K562 (cell line): ENCODE data around the gene HPX. TPM values are rescaled to one million over a fixed set of nuclear protein-coding genes. Genes with fewer than 3 reads are reported as not detected.

Experiments
- ATAC-seq: fragments of 200-7000 bp; cut with Tn5 transposase; 3 replicates; pipeline ENCODE4 v1.9.1; 2020; ENCODE audit warnings: moderate library complexity
- BruUV-seq: library from RNA; stranded (reverse); fragments of 400-500 nt; replicated peaks from 2 replicates; lab custom pipeline; 2021; lab: Mats Ljungman, UMichigan
- CTCF ChIA-PET: fragments of 300-600 bp; formaldehyde crosslinking; extraction: SDS; loops from one replicate; lab custom pipeline; 2021; ENCODE audit warnings: low intra/inter-chr PET ratio; lab: Yijun Ruan, JAX
- POLR2A ChIA-PET: fragments of 300-600, 350-650 bp; sonication (Branson Sonifier 250); formaldehyde crosslinking; extraction: SDS; loops from one replicate; lab custom pipeline; 2021; ENCODE audit warnings: antibody characterized with exemption, inconsistent platforms; lab: Yijun Ruan, JAX
- DNase-seq, 4 experiments: peaks; one replicate each; pipeline versions ENCODE4 v3.0.0 to v3.0.0-alpha.2; 2011 to 2018; ENCODE audit warnings: low spot score in 3 of 4, mixed read lengths in 3 of 4; ENCODE audit errors: extremely low read depth in 1 of 4
- FAIRE-seq: peaks from 2 replicates; lab custom pipeline; 2011; peaks lifted over from hg19 to GRCh38; lab: Jason Lieb, UNC
- H2AFZ ChIP-seq: 2 replicates; pipeline ENCODE4 v1.6.0; 2011; ENCODE audit warnings: low read depth, low read length, control low read depth, inconsistent platforms
- H3K27ac ChIP-seq: fragments of 200-600 bp; 3 replicates; pipeline ENCODE4 v1.8.0; 2011; ENCODE audit warnings: low read depth, mild to moderate bottlenecking, control low read depth, inconsistent platforms, low read length, moderate library complexity, mixed read lengths; ENCODE audit errors: extremely low read depth
- H3K27me3 ChIP-seq, 2 experiments: fragments of 300-600 bp in 1 of 2; 2 replicates in 1 of 2; 3 replicates in 1 of 2; pipeline versions ENCODE4 v1.6.0 to v1.8.0; 2011; ENCODE audit warnings: inconsistent platforms in 2 of 2, low read length in 2 of 2, mild to moderate bottlenecking in 1 of 2, mixed read lengths in 1 of 2, moderate library complexity in 1 of 2; ENCODE audit not compliant: control insufficient read depth in 2 of 2, insufficient read depth in 2 of 2
- H3K36me3 ChIP-seq: fragments of 300-600 bp; 3 replicates; pipeline ENCODE4 v1.8.0; 2011; ENCODE audit warnings: mild to moderate bottlenecking, low read length, inconsistent platforms; ENCODE audit not compliant: control insufficient read depth, insufficient read depth
- H3K4me1 ChIP-seq, 2 experiments: fragments of 200-600 bp in 1 of 2; replicated peaks in 1 of 2; 2 replicates in 1 of 2; 3 replicates in 1 of 2; pipeline versions ENCODE4 v1.5.1 to v1.8.0; 2011; ENCODE audit warnings: inconsistent platforms in 2 of 2, low read length in 2 of 2, mild to moderate bottlenecking in 1 of 2, mixed read lengths in 1 of 2, moderate library complexity in 1 of 2; ENCODE audit not compliant: control insufficient read depth in 2 of 2, insufficient read depth in 2 of 2
- H3K4me2 ChIP-seq: 2 replicates; pipeline ENCODE4 v1.6.1; 2011; ENCODE audit warnings: low read length, control low read depth, inconsistent platforms, mixed read lengths; ENCODE audit not compliant: insufficient read depth
- H3K4me3 ChIP-seq: fragments of 200-600 bp; sonication (generic), shearing (Covaris generic); 2 replicates; pipeline ENCODE4 v1.5.1; 2016; ENCODE audit warnings: control low read depth, inconsistent platforms
- H3K79me2 ChIP-seq: fragments of 200-600 bp; 3 replicates; pipeline ENCODE4 v1.8.0; 2011; ENCODE audit warnings: low read length, inconsistent platforms; ENCODE audit not compliant: control insufficient read depth, insufficient read depth
- H3K9ac ChIP-seq, 2 experiments: 2 replicates each; pipeline versions ENCODE4 v1.6.0 to v1.6.1; 2011; ENCODE audit warnings: low read depth in 2 of 2, low read length in 2 of 2, control low read depth in 1 of 2, inconsistent platforms in 1 of 2, mild to moderate bottlenecking in 1 of 2, mixed read lengths in 1 of 2; ENCODE audit not compliant: insufficient read depth in 1 of 2
- H3K9me1 ChIP-seq: one replicate; pipeline ENCODE4 v1.6.0; 2011; ENCODE audit warnings: inconsistent platforms, mild to moderate bottlenecking, low read length, moderate library complexity; ENCODE audit not compliant: control insufficient read depth, insufficient read depth
- H3K9me3 ChIP-seq: replicated peaks from 2 replicates; pipeline ENCODE4 v1.5.1; 2011; ENCODE audit warnings: low read depth, low read length, inconsistent platforms; ENCODE audit not compliant: control insufficient read depth, insufficient read depth
- H4K20me1 ChIP-seq: replicated peaks from 2 replicates; pipeline ENCODE4 v1.6.1; 2011; ENCODE audit warnings: low read length, inconsistent platforms, mixed read lengths; ENCODE audit not compliant: control insufficient read depth, insufficient read depth
- CREB3L1 ChIP-seq: fragments of 450-650 bp; IDR thresholded peaks from 2 replicates; pipeline ENCODE4 v1.6.1; 2014; ENCODE audit warnings: low read depth, mild to moderate bottlenecking, moderate library complexity, borderline replicate concordance
- ID3 ChIP-seq, 2 experiments: fragments of 250-450 bp in 1 of 2; fragments of 450-650 bp in 1 of 2; sonication (Bioruptor Pico) in 1 of 2; IDR thresholded peaks; 2 replicates each; pipeline versions ENCODE4 v1.6.1 to v1.8.0; 2016 to 2021; ENCODE audit warnings: mild to moderate bottlenecking in 2 of 2, moderate library complexity in 2 of 2, missing compliant biosample characterization in 1 of 2, missing genetic modification characterization in 1 of 2
- KAT7 ChIP-seq: sonication (generic); formaldehyde crosslinking; IDR thresholded peaks from 2 replicates; pipeline ENCODE4 v1.8.0; 2022; ENCODE audit warnings: missing genetic modification reagents, mild to moderate bottlenecking, borderline replicate concordance
- MED1 ChIP-seq: sonication (generic); formaldehyde crosslinking; IDR thresholded peaks from 2 replicates; pipeline ENCODE4 v1.8.1; 2023; ENCODE audit warnings: missing genetic modification reagents, borderline replicate concordance
- MXD1 ChIP-seq: fragments of 250-450 bp; sonication (Bioruptor Pico); IDR thresholded peaks from 2 replicates; pipeline ENCODE4 v1.8.0; 2021; ENCODE audit warnings: borderline replicate concordance, mild to moderate bottlenecking, moderate library complexity; ENCODE audit not compliant: poor library complexity, severe bottlenecking
- POLR2B ChIP-seq: fragments of 450-650 bp; IDR thresholded peaks from 2 replicates; pipeline ENCODE4 v1.6.1; 2018; ENCODE audit warnings: low read depth; ENCODE audit not compliant: partially characterized antibody
- RBM25 ChIP-seq: fragments of 200-400 bp; formaldehyde crosslinking; IDR thresholded peaks from 2 replicates; pipeline ENCODE4 v1.6.1; 2018; ENCODE audit warnings: low read length, low read depth, moderate library complexity; ENCODE audit not compliant: severe bottlenecking
- SAFB ChIP-seq: fragments of 200-400 bp; formaldehyde crosslinking; IDR thresholded peaks from 2 replicates; pipeline ENCODE4 v1.6.1; 2017; ENCODE audit warnings: low read depth, low read length, borderline replicate concordance
- SIN3A ChIP-seq, 2 experiments: fragments of 150-350 bp in 1 of 2; IDR thresholded peaks; 2 replicates each; pipeline ENCODE4 v1.6.1; 2011 to 2016; ENCODE audit warnings: borderline replicate concordance in 2 of 2, low read depth in 2 of 2, low read length in 2 of 2, mild to moderate bottlenecking in 2 of 2, moderate library complexity in 2 of 2; ENCODE audit not compliant: control insufficient read depth in 1 of 2
- SMAD1 ChIP-seq: fragments of 150-350 bp; IDR thresholded peaks from 2 replicates; pipeline ENCODE4 v1.6.1; 2014; ENCODE audit warnings: low read length, low read depth; ENCODE audit not compliant: partially characterized antibody
- SMARCA5 ChIP-seq: fragments of 450-650 bp; IDR thresholded peaks from 2 replicates; pipeline ENCODE4 v1.6.1; 2016
- ZBTB1 ChIP-seq: sonication (generic); formaldehyde crosslinking; IDR thresholded peaks from 2 replicates; pipeline ENCODE4 v1.8.1; 2023; ENCODE audit warnings: missing genetic modification reagents, low read depth, mild to moderate bottlenecking, borderline replicate concordance
- ZNF766 ChIP-seq: fragments of 200-800 bp; sonication (Bioruptor generic); conservative IDR thresholded peaks from 2 replicates; pipeline ENCODE4 v1.6.1; 2016; ENCODE audit warnings: missing genetic modification characterization, missing compliant biosample characterization
- WGBS: fragments of 100-300 bp; shearing (Covaris generic); methylation state at CpG from one replicate; pipeline ENCODE4 v1.1.6; 2016; ENCODE audit warnings: low coverage, mixed read lengths; ENCODE audit not compliant: insufficient coverage; ENCODE audit errors: missing lambda C conversion rate; 5-methylcytosine and 5-hydroxymethylcytosine counted together
- in situ Hi-C: fragments of 300-500 bp; cut with MboI; formaldehyde crosslinking; loops from 4 replicates; pipeline ENCODE4 v1.15.0; 2018; ENCODE audit warnings: inconsistent platforms, mixed read lengths
- intact Hi-C: fragments of 100-400 bp; cut with micrococcal nuclease; formaldehyde crosslinking; loops from 2 replicates; pipeline ENCODE4 v1.14.2; 2022
- polyA plus RNA-seq, 8 experiments: library from polyadenylated mRNA; depleted of rRNA in 4 of 8; stranded (reverse) in 5 of 8; unstranded in 3 of 8; fragments of >200 nt; fragmentation: Nextera tagmentation in 2 of 8; fragmentation: Illumina TruSeq in 1 of 8; extraction: Ambion mirVana in 2 of 8; extraction: Trizol in 1 of 8; gene quantifications; 2 replicates each; pipeline versions ENCODE4 v1.2.1 to v1.2.3, GENCODE V29; 2011 to 2014; ENCODE audit warnings: inconsistent platforms in 1 of 8, missing spikeins in 1 of 8
- total RNA-seq, 7 experiments: library from RNA; depleted of rRNA in 6 of 7; stranded (reverse); fragments of >200 nt in 6 of 7; fragmentation: Illumina TruSeq in 2 of 7; extraction: Trizol in 2 of 7; gene quantifications; 2 replicates each; pipeline versions ENCODE4 v1.2.1 to v1.2.3, GENCODE V29; 2011 to 2021; ENCODE audit warnings: low replicate concordance in 1 of 7
- TF ChIP-seq, protein P1 (sequence below): sonication (generic); formaldehyde crosslinking; IDR thresholded peaks from 2 replicates; pipeline ENCODE4 v1.8.0; 2022; ENCODE audit warnings: mild to moderate bottlenecking, low read depth, missing genetic modification reagents

HPX gene
- total and polyA plus RNA-seq, 9 of the 15 experiments (the other 6 are each of a cell fraction or from before 2014, with no cell fraction given) = 0.12 to 1.2 (median 0.49) TPM; not detected in 1

DNA sequence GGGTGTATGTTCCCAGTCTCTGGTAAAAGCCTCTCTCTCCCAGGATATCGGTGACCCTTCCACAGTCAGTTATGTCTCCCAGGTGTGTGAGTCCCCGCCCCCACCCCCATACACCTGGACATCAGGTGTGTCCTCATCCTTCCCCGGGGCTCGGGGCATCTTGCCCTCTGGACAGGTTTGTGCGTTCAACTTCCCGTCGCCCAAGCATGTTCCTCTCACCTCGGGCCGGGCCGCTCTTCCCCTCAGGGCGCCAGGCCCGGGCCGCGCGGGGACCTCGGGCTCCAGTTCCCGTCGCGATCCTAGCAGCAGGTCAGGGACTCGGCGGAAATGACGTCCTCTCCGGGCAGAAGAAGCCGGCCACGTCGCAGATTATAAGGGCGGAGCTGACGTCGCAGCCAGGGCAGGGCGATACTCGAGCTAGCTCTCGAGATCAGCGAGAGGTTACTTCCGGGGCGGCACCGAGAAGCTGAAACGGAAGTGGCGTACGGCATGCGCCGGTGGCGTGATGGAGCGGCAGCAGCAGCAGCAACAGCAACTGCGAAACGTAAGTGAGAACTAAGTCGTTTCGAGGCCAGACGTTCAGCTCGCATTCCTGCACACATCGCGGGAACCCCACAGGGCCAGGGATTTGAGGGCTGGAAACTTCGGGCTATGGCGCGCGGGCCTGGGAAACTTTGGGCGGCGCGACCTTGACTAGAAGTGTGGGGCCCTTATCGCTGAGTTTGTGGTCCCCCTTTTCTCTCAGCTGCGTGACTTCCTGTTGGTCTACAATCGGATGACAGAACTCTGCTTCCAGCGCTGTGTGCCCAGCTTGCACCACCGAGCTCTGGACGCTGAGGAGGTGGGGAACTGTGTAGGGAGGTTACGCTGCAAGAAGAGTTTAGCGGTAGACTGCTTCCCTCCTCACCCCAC, 40.5 kb upstream of the HPX start, which contains the start of the genes ARFIP2 and TIMM10B:
Gene ARFIP2, minus strand, starts transcription at position 320 of the 912 bp plus-strand sequence. CDS start 910 bp downstream, outside the sequence.
Gene TIMM10B, plus strand, starts transcription at position 490 of the 912 bp plus-strand sequence. Its CDS starts 16 bp downstream, at position 506.
- peak; percentile 99 for FAIRE-seq
- Histone ChIP-seq H3K4me2 (peak within 1 kb of the TSS; percentile 97), H3K79me2 (peaks cover 53% of the 10 kb centered on the region), H3K9me1 (no peaks in the 10 kb centered on the region), H4K20me1 (no peaks in the 10 kb centered on the region; the same call in 1 of the 2 replicates), H3K36me3 (peaks cover 80% of the 10 kb centered on the region), H2AFZ (peak within 1 kb of the TSS; percentile 87), H3K4me3 (peak within 1 kb of the TSS; percentile 87), H3K27ac (peak within 1 kb of the TSS; percentile 93), H3K4me1 (peaks cover 14 to 17% of the 10 kb centered on the region in 2 experiments; a peak in 4 of 5 replicates), H3K9me3 (no peaks in the 10 kb centered on the region), H3K9ac (peak within 1 kb of the TSS; percentile 95 to 99), H3K27me3 (no peaks in the 10 kb centered on the region)
- intact Hi-C loops (no loop called here), in situ Hi-C loops (no loop called here)
- ATAC-seq = peak; percentile 98
- WGBS = under 1% methylated on average over 60 of the region's 66 CpGs
- ChIA-PET CTCF (no interaction called here), POLR2A (interaction anchor here (0.6 to 1.6 kb wide), 15 partner anchors 8 to 264 kb away, joined by 3 to 7 read pairs (median 4); partner anchors contain the start of genes MRPL17 and TRIM3)
- DNase-seq = peak; percentile 92 to 99 (median 96)
- TSS peak; percentile 45 for BruUV-seq
- TF ChIP-seq, protein P1, sequence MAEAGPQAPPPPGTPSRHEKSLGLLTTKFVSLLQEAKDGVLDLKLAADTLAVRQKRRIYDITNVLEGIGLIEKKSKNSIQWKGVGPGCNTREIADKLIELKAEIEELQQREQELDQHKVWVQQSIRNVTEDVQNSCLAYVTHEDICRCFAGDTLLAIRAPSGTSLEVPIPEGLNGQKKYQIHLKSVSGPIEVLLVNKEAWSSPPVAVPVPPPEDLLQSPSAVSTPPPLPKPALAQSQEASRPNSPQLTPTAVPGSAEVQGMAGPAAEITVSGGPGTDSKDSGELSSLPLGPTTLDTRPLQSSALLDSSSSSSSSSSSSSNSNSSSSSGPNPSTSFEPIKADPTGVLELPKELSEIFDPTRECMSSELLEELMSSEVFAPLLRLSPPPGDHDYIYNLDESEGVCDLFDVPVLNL = peak; percentile 12
- TF ChIP-seq SMAD1 = no peak
- TF ChIP-seq ZBTB1 (CRISPR knock-in tag) = peak; percentile 67; the same call in 1 of the 2 replicates
- TF ChIP-seq MED1 (CRISPR knock-in tag) = no peak
- no peak for TF ChIP-seq SAFB
- TF ChIP-seq POLR2B = peak; percentile 90
- TF ChIP-seq RBM25 = no peak
- no peak; the same call in 1 of the 2 replicates for TF ChIP-seq KAT7 (CRISPR knock-in tag)
- TF ChIP-seq MXD1 (CRISPR knock-in tag) = no peak
- TF ChIP-seq CREB3L1 = peak; percentile 100
- no peak for TF ChIP-seq ZNF766
- no peak for TF ChIP-seq SMARCA5
- TF ChIP-seq ID3 (CRISPR knock-in tag; IDR thresholded peaks at IDR 0.05) = no peak
- peak; percentile 25 for TF ChIP-seq ID3 (tag; IDR thresholded peaks at IDR 0.05)
- peak; percentile 39 to 79; a peak in 1 of 4 replicates for TF ChIP-seq SIN3A (IDR thresholded peaks at IDR 0.05; ENCODE audit: borderline replicate concordance in 2 of 2, control insufficient read depth in 1 of 2, low read depth in 2 of 2, low read length in 2 of 2)
